ENCODE results near the gene CXorf49.

The CXorf49 gene

DNA sequence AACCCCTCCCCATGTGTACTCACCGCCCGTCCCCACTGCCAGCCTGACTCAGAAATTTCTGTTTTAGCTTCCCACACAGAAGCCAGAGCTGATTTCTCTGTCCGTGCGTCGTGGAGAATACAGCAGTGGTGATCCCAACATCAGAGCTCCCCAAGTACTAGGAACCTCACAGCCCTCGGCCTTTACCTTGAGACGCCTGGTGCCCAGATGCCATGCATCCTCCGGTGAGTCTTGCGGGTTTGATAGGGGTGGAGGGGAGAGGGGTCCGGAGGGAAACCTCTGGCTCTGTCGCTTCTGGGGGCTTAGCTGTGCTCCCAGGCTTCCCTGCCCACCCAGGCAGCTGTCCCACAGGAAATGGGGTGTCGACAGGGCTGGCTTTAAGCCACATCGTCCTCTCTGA lies 48.6 kb downstream of the CXorf49 start:
- no peak overlapping the region for H3K4me3 ChIP-seq (ENCODE audit: low read depth, low read length)
- no peak for DNase-seq (ENCODE audit: low read depth)
- no peak for TF ChIP-seq POLR2A (IDR thresholded peaks at IDR 0.05; ENCODE audit: extremely low read depth, insufficient read length)
- TF ChIP-seq, protein P1, sequence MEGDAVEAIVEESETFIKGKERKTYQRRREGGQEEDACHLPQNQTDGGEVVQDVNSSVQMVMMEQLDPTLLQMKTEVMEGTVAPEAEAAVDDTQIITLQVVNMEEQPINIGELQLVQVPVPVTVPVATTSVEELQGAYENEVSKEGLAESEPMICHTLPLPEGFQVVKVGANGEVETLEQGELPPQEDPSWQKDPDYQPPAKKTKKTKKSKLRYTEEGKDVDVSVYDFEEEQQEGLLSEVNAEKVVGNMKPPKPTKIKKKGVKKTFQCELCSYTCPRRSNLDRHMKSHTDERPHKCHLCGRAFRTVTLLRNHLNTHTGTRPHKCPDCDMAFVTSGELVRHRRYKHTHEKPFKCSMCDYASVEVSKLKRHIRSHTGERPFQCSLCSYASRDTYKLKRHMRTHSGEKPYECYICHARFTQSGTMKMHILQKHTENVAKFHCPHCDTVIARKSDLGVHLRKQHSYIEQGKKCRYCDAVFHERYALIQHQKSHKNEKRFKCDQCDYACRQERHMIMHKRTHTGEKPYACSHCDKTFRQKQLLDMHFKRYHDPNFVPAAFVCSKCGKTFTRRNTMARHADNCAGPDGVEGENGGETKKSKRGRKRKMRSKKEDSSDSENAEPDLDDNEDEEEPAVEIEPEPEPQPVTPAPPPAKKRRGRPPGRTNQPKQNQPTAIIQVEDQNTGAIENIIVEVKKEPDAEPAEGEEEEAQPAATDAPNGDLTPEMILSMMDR (IDR thresholded peaks at IDR 0.05; ENCODE audit: low read depth, low read length), result no peak
- TF ChIP-seq, protein P2, sequence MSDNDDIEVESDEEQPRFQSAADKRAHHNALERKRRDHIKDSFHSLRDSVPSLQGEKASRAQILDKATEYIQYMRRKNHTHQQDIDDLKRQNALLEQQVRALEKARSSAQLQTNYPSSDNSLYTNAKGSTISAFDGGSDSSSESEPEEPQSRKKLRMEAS (IDR thresholded peaks at IDR 0.05; ENCODE audit: low read depth, low read length), result no peak
- TF ChIP-seq MYC (IDR thresholded peaks at IDR 0.05; ENCODE audit: low read depth, low read length), result no peak

DNA sequence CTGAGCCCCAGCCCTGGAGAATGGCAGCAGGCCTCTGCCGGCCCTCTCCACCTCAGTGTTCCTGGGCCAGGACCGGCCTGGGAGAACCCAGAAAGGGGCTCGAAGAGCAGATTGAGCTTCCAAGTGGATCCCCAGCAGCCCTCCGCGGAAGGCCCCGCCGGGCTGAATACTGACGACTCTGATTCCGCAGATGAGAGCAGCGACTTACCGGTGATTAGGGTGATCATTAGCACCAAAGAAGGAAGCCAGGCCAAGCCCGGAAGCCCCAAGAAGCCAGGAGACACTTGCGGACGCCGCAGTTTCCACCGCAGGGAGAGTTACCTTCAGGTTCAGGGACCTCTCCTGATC lies 49.9 kb downstream of the CXorf49 start:
- TF ChIP-seq, protein P1 (IDR thresholded peaks at IDR 0.05; ENCODE audit: low read depth, low read length), result no peak
- TF ChIP-seq POLR2A (IDR thresholded peaks at IDR 0.05; ENCODE audit: extremely low read depth, insufficient read length) (no peak), MYC (IDR thresholded peaks at IDR 0.05; ENCODE audit: low read depth, low read length) (no peak)
- TF ChIP-seq, protein P2 (IDR thresholded peaks at IDR 0.05; ENCODE audit: low read depth, low read length), result no peak

GRCh38 chrX:71667328-71668247 lies 50.5 kb downstream of the CXorf49 start, which contains the start of gene LOC101059915:
LOC101059915 (plus strand) TSS chrX:71667546.
- no peak for DNase-seq (ENCODE audit: low read depth)
- H3K4me3 ChIP-seq (ENCODE audit: low read depth, low read length), result no peak within 1 kb of the TSS
- TF ChIP-seq, protein P1 (IDR thresholded peaks at IDR 0.05; ENCODE audit: low read depth, low read length), result no peak
- TF ChIP-seq POLR2A (IDR thresholded peaks at IDR 0.05; ENCODE audit: extremely low read depth, insufficient read length) (no peak), MYC (IDR thresholded peaks at IDR 0.05; ENCODE audit: low read depth, low read length) (no peak)
- TF ChIP-seq, protein P2 (IDR thresholded peaks at IDR 0.05; ENCODE audit: low read depth, low read length), result no peak

More for the DNA sequence above, 49.9 kb downstream of the CXorf49 start:
- no peak for DNase-seq (ENCODE audit: low read depth)
- H3K4me3 ChIP-seq (ENCODE audit: low read depth, low read length), result no peak overlapping the region

- DNase-seq (ENCODE audit: low read depth), result no peak
- H3K4me3 ChIP-seq (ENCODE audit: low read depth, low read length), result no peak overlapping the region
- no peak for TF ChIP-seq MYC (IDR thresholded peaks at IDR 0.05; ENCODE audit: low read depth, low read length)
- TF ChIP-seq, protein P1 (IDR thresholded peaks at IDR 0.05; ENCODE audit: low read depth, low read length), result no peak
- TF ChIP-seq, protein P2 (IDR thresholded peaks at IDR 0.05; ENCODE audit: low read depth, low read length), result no peak
- no peak for TF ChIP-seq POLR2A (IDR thresholded peaks at IDR 0.05; ENCODE audit: extremely low read depth, insufficient read length)
Observed at GRCh38 chrX:71666240-71667223, 51.6 kb downstream of the CXorf49 start.

DNA sequence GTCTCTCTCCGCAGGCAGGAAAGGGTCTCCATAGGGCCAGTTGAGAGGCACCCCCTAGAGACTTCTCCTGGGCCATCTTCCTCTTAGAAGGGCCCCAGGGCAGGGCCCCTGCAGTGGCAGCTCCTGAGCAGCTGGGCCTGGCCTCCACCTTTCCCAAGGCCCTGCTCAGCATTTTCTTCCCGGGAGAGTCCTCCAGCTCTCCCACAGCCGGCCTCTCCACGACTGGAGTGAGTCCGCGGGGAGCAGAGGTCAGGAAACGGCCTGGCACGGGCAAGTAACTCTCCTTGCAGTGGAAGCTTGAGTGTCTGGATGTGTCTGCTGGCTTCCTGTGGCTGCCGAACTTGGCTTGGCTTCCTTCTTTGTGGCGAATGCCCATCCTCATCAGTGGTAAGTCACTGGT lies 52.3 kb downstream of the CXorf49 start:
- DNase-seq (ENCODE audit: low read depth), result no peak
- TF ChIP-seq MYC (IDR thresholded peaks at IDR 0.05; ENCODE audit: low read depth, low read length) (no peak), POLR2A (IDR thresholded peaks at IDR 0.05; ENCODE audit: extremely low read depth, insufficient read length) (no peak)
- TF ChIP-seq, protein P2 (IDR thresholded peaks at IDR 0.05; ENCODE audit: low read depth, low read length), result no peak
- TF ChIP-seq, protein P1 (IDR thresholded peaks at IDR 0.05; ENCODE audit: low read depth, low read length), result no peak
- no peak overlapping the region for H3K4me3 ChIP-seq (ENCODE audit: low read depth, low read length)
